HG03108 (cell line): Measurements from ENCODE around the gene OTC.

Experiments used
- ATAC-seq: cut with Tn5 transposase; IDR thresholded peaks from one replicate; pipeline ENCODE4 v1.9.1; 2021; ENCODE audit warnings: moderate library complexity; ENCODE audit not compliant: unreplicated experiment

OTC gene

GRCh38 chrX:38352362-38352761 lies at the start of gene OTC:
Gene OTC (plus strand): TSS chrX:38352604. CDS start chrX:38352697, 93 bp downstream.
- ATAC-seq = no peak

GRCh38 chrX:38304010-38304409 lies 48.4 kb upstream of the OTC start:
- ATAC-seq = no peak

GRCh38 chrX:38305971-38306370 lies 46.4 kb upstream of the OTC start:
- no peak for ATAC-seq

- ATAC-seq = no peak
Observed at GRCh38 chrX:38311743-38312142, 40.7 kb upstream of the OTC start.

GRCh38 chrX:38312436-38312835 lies 40.0 kb upstream of the OTC start:
- no peak for ATAC-seq

GRCh38 chrX:38313190-38313589 lies 39.2 kb upstream of the OTC start:
- no peak for ATAC-seq

- no peak for ATAC-seq
Observed at GRCh38 chrX:38315186-38315585, 37.2 kb upstream of the OTC start.

GRCh38 chrX:38318196-38318595 lies 34.2 kb upstream of the OTC start:
- no peak for ATAC-seq

GRCh38 chrX:38318606-38319005 lies 33.8 kb upstream of the OTC start:
- ATAC-seq = no peak

GRCh38 chrX:38320819-38321218 lies 31.6 kb upstream of the OTC start:
- ATAC-seq = no peak

GRCh38 chrX:38326086-38326485 lies 26.3 kb upstream of the OTC start:
- ATAC-seq = no peak

GRCh38 chrX:38327007-38327774 lies 25.2 kb upstream of the OTC start, which contains the start of gene RPGR:
Gene RPGR (minus strand): TSS chrX:38327509. CDS start chrX:38327367, 142 bp downstream.
- peak; percentile 95 for ATAC-seq

- ATAC-seq = no peak
Observed at GRCh38 chrX:38327775-38328081, 24.7 kb upstream of the OTC start.

GRCh38 chrX:38332505-38332904 lies 19.9 kb upstream of the OTC start:
- ATAC-seq = peak; percentile 57

- no peak for ATAC-seq
Observed at GRCh38 chrX:38335382-38335781, 17.0 kb upstream of the OTC start.

GRCh38 chrX:38336538-38337240 lies 15.7 kb upstream of the OTC start:
- ATAC-seq = no peak

- ATAC-seq = no peak
Observed at GRCh38 chrX:38341442-38341841, 11.0 kb upstream of the OTC start.

GRCh38 chrX:38342853-38343778 lies 9.3 kb upstream of the OTC start:
- no peak for ATAC-seq

- no peak for ATAC-seq
Observed at GRCh38 chrX:38346150-38346549, 6.3 kb upstream of the OTC start.

- no peak for ATAC-seq
Observed at GRCh38 chrX:38347136-38347535, 5.3 kb upstream of the OTC start.

GRCh38 chrX:38351346-38351745 lies 1.1 kb upstream of the OTC start:
- ATAC-seq = no peak
